GM20000 (cell line): ENCODE results near the gene BCAS4.

Experiments
- DNase-seq: peaks from one replicate; pipeline ENCODE4 v3.0.0; 2012; ENCODE audit warnings: low spot score
- CTCF ChIP-seq: IDR thresholded peaks from 2 replicates; pipeline ENCODE4 v1.5.1; 2012; ENCODE audit warnings: mild to moderate bottlenecking, control low read depth; ENCODE audit errors: extremely low read depth, missing control alignments

The BCAS4 gene

GRCh38 chr20:50891138-50891537, 96.3 kb downstream of the BCAS4 start:
- TF ChIP-seq CTCF: no peak

GRCh38 chr20:50892394-50892793, 97.5 kb downstream of the BCAS4 start:
- DNase-seq: no peak
- TF ChIP-seq CTCF: no peak

More at GRCh38 chr20:50891138-50891537, 96.3 kb downstream of the BCAS4 start:
- no peak for DNase-seq

- DNase-seq: no peak
- TF ChIP-seq CTCF: no peak
Measured at GRCh38 chr20:50893620-50894019, 98.8 kb downstream of the BCAS4 start.

- no peak for DNase-seq
- TF ChIP-seq CTCF: no peak
Measured at GRCh38 chr20:50895111-50895830, 100.4 kb downstream of the BCAS4 start.

GRCh38 chr20:50898475-50898874, 103.6 kb downstream of the BCAS4 start:
- no peak for DNase-seq
- no peak for TF ChIP-seq CTCF

- TF ChIP-seq CTCF: no peak
- no peak for DNase-seq
Measured at GRCh38 chr20:50900261-50900660, 105.4 kb downstream of the BCAS4 start.

GRCh38 chr20:50901301-50901700, 106.4 kb downstream of the BCAS4 start:
- TF ChIP-seq CTCF: no peak
- no peak for DNase-seq
